PC-3 (cell line): Measurements from ENCODE around the gene TMEM59L. TPM values are rescaled to one million over a fixed set of nuclear protein-coding genes. Genes with fewer than 3 reads are reported as not detected.

ENCODE experiments used
- ATAC-seq: fragments of 200-7000 bp; cut with Tn5 transposase; 2 replicates; pipeline ENCODE4 v1.9.1; 2020; ENCODE audit warnings: mild to moderate bottlenecking, moderate library complexity
- BruUV-seq: library from RNA; stranded (reverse); fragments of 400-500 nt; replicated peaks from 2 replicates; lab custom pipeline; 2021; lab: Mats Ljungman, UMichigan
- CTCF ChIA-PET: fragments of 300-600 bp; sonication (Branson Sonifier 250); formaldehyde crosslinking; loops from one replicate; lab custom pipeline; 2022; ENCODE audit warnings: antibody characterized with exemption; lab: Charles Lee
- POLR2A ChIA-PET: fragments of 300-600 bp; sonication (Branson Sonifier 250); formaldehyde crosslinking; loops from one replicate; lab custom pipeline; 2022; ENCODE audit warnings: antibody characterized with exemption; ENCODE audit not compliant: unreplicated experiment; lab: Charles Lee
- DNase-seq: peaks from one replicate; pipeline ENCODE4 v3.0.0-alpha.2; 2015
- H2AFZ ChIP-seq: fragments of 300-600 bp; sonication (generic); 2 replicates; pipeline ENCODE4 v1.6.0; 2016; ENCODE audit warnings: antibody characterized with exemption, low read length
- H3F3A ChIP-seq: fragments of 300-600 bp; sonication (generic); one replicate; pipeline ENCODE4 v1.6.0; 2017; ENCODE audit warnings: antibody characterized with exemption, low read length, control low read depth, mild to moderate bottlenecking; ENCODE audit not compliant: unreplicated experiment
- H3K27ac ChIP-seq: fragments of 300-600 bp; sonication (generic); 2 replicates; pipeline ENCODE4 v1.5.1; 2016; ENCODE audit warnings: mild to moderate bottlenecking, low read length
- H3K27me3 ChIP-seq: fragments of 300-600 bp; sonication (generic); 2 replicates; pipeline ENCODE4 v1.6.1; 2016; ENCODE audit warnings: low read length, mixed read lengths
- H3K36me3 ChIP-seq: fragments of 300-600 bp; sonication (generic); 2 replicates; pipeline ENCODE4 v1.6.1; 2016; ENCODE audit warnings: low read depth, mixed run types, low read length, mixed read lengths
- H3K4me1 ChIP-seq: fragments of 300-600 bp; sonication (generic); 2 replicates; pipeline ENCODE4 v1.5.1; 2016; ENCODE audit warnings: low read length; ENCODE audit not compliant: insufficient read depth
- H3K4me2 ChIP-seq: fragments of 300-600 bp; sonication (generic); 2 replicates; pipeline ENCODE4 v1.6.0; 2016; ENCODE audit warnings: low read length
- H3K4me3 ChIP-seq: fragments of 300-600 bp; sonication (generic); 2 replicates; pipeline ENCODE4 v1.5.1; 2016; ENCODE audit warnings: mild to moderate bottlenecking, low read length, mixed read lengths
- H3K79me2 ChIP-seq: fragments of 300-600 bp; sonication (generic); 2 replicates; pipeline ENCODE4 v1.6.1; 2017; ENCODE audit warnings: low read length, mixed read lengths
- H3K9ac ChIP-seq: fragments of 300-600 bp; sonication (generic); 2 replicates; pipeline ENCODE4 v1.6.0; 2016; ENCODE audit warnings: mild to moderate bottlenecking, low read length
- H3K9me2 ChIP-seq: fragments of 300-600 bp; sonication (generic); replicated peaks from 2 replicates; pipeline ENCODE4 v1.6.1; 2016; ENCODE audit warnings: mixed run types, low read length, mixed read lengths
- H3K9me3 ChIP-seq: fragments of 300-600 bp; sonication (generic); 2 replicates; pipeline ENCODE4 v1.6.1; 2016; ENCODE audit warnings: low read length, mixed read lengths
- H4K20me1 ChIP-seq: fragments of 300-600 bp; sonication (generic); 2 replicates; pipeline ENCODE4 v1.6.1; 2016; ENCODE audit warnings: low read length, mixed read lengths
- EZH2 ChIP-seq: fragments of 300-600 bp; sonication (generic); IDR thresholded peaks from one replicate; pipeline ENCODE4 v1.6.1; 2017; ENCODE audit warnings: antibody characterized with exemption, mild to moderate bottlenecking, low read length; ENCODE audit not compliant: unreplicated experiment
- EZH2phosphoT487 ChIP-seq: fragments of 300-600 bp; sonication (generic); IDR thresholded peaks from 2 replicates; pipeline ENCODE4 v1.6.1; 2018; ENCODE audit warnings: mild to moderate bottlenecking, antibody characterized with exemption, low read length, borderline replicate concordance
- intact Hi-C: fragments of 100-400 bp; cut with micrococcal nuclease; formaldehyde crosslinking; loops from 2 replicates; pipeline ENCODE4 v1.9.0; 2023
- total RNA-seq: library from RNA; depleted of rRNA; stranded (reverse); fragments of >200 nt; gene quantifications from 2 replicates; pipeline ENCODE4 v1.2.3, GENCODE V29; 2014
- TF ChIP-seq, protein P1 (sequence below): fragments of 300-600 bp; sonication (generic); conservative IDR thresholded peaks from 2 replicates; pipeline ENCODE4 v1.5.1; 2017; ENCODE audit warnings: antibody characterized with exemption, low read depth, mild to moderate bottlenecking, low read length

The TMEM59L gene
- total RNA-seq, 1 experiment from 2014 or later, result 0.44 TPM

DNA sequence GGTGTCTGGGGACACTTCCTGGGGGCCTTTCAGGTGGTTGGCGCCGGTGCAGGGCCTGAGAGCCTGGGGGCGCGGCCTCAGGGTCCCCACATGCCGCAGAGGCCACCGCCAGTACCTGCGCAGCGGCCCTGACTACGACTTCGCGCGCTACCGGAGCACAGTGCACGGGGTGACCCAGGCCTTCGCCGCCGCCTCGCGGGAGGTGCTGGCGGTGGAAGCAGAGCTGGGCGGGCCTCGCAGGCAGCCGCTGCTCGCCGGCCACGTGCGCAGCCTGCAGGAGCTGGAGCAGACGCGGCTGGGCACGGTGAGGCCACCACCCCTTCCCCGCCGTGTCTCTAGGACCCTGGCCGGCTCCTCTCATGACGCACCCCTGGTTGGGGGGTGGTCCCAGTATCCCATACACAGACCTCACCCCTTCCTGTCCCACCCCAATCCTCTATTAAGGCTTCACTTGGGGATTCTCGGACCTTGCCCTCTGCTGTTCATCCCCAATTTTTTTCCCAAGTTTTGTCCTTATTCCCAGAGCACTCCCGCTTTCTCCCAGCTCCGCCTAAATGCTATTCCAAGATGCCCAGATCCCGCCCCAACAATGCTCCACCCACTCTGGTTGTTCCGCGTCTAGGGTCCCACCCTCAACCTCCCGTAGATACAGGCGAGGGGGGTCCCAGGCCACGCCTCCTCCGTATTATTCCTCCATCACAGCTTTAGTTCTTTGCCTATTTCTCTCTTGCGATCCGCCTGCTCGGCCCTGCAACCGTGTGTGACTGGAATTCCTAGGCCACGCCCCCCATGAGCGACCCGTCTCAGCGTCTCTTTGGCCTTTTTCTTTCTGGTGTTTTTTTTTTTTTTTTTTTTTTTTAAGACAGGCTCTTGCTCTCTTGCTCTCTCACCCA is 23.0 kb upstream of the TMEM59L start:
- TF ChIP-seq, protein P1, sequence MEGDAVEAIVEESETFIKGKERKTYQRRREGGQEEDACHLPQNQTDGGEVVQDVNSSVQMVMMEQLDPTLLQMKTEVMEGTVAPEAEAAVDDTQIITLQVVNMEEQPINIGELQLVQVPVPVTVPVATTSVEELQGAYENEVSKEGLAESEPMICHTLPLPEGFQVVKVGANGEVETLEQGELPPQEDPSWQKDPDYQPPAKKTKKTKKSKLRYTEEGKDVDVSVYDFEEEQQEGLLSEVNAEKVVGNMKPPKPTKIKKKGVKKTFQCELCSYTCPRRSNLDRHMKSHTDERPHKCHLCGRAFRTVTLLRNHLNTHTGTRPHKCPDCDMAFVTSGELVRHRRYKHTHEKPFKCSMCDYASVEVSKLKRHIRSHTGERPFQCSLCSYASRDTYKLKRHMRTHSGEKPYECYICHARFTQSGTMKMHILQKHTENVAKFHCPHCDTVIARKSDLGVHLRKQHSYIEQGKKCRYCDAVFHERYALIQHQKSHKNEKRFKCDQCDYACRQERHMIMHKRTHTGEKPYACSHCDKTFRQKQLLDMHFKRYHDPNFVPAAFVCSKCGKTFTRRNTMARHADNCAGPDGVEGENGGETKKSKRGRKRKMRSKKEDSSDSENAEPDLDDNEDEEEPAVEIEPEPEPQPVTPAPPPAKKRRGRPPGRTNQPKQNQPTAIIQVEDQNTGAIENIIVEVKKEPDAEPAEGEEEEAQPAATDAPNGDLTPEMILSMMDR, result no peak
- TF ChIP-seq EZH2 (no peak), EZH2phosphoT487 (no peak)
- Histone ChIP-seq H3K9me3 (no peaks in the 10 kb centered on the region), H3K9me2 (no peaks in the 10 kb centered on the region), H3K4me1 (peaks cover 24% of the 10 kb centered on the region), H3K4me3 (peak overlapping the region; percentile 79), H3K27ac (peak overlapping the region; percentile 88), H4K20me1 (no peaks in the 10 kb centered on the region), H3K9ac (peak overlapping the region; percentile 92), H3F3A (no peaks in the 10 kb centered on the region), H2AFZ (peak overlapping the region; percentile 89), H3K36me3 (no peaks in the 10 kb centered on the region), H3K4me2 (peak overlapping the region; percentile 98), H3K27me3 (no peaks in the 10 kb centered on the region), H3K79me2 (peaks cover 13% of the 10 kb centered on the region)
- intact Hi-C loops, result no loop called here
- peak; percentile 63 for DNase-seq
- ChIA-PET POLR2A (interaction anchor here (0.6 to 1.5 kb wide), 3 partner anchors 18 to 329 kb away, joined by 3 to 8 read pairs (median 7); partner anchors contain the start of genes COPE and UBA52), CTCF (interaction anchor here (0.6 to 1.0 kb wide), 4 partner anchors 32 to 496 kb away, joined by 3 to 5 read pairs (median 3); partner anchors contain the start of gene KXD1)
- TSS peak; percentile 43 for BruUV-seq
- ATAC-seq, result peak; percentile 61

DNA sequence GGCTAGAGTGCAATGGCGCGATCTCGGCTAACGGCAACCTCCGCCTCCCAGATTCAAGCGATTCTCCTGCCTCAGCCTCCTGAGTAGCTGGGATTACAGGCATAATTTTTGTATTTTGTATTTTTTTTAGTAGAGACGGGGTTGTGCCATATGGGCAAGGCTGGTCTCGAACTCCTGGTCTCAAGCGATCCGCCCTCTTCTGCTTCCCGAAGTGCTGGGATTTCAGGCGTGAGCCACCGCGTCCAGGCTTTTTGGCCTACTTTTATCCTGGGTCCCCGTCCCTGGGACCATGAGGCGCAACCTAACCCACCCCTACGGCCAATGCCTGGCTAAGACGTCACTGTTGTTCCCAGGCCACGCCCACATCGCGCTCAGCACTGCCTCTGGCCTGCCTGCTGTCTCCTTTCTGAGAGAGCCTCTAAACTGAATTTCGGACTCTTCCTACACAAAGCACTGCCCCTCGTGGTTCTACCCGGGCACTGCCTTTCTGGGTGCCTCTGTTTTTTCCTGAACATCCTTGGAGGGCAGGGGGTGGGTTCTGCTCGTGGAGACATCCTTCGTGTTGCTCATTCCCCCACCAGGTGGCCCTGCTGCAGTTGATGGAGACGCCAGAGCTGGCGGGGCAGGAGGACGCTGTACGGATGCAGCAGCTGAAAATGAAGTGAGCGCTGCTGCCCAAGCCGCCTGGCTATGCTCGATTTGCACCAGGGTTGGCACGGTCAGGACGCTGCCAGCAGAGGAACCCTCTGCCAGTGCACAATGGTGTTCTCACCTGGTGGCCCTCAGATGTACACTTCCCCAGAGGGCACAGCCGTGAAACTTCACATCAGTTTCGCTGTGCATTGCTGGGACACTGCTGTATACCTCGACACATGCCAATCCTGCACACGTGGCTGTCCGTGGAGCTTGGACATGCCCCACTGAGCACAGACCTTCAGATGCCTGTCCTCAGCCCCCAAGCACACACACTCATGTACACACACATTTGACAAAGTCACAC is 22.1 kb upstream of the TMEM59L start:
- H3K79me2 ChIP-seq, result peaks cover 13% of the 10 kb centered on the region
- DNase-seq (no peak), ATAC-seq (no peak)
- POLR2A ChIA-PET, result no interaction called here
- CTCF ChIA-PET, result interaction anchor here (1.0 kb wide), 1 partner anchor 139 kb away, joined by 3 read pairs; no protein-coding TSS in a partner anchor
- H3K36me3 ChIP-seq, result no peaks in the 10 kb centered on the region
- H3K9me2 ChIP-seq, result no peaks in the 10 kb centered on the region
- no peak overlapping the region for H3K9ac ChIP-seq
- peak overlapping the region; percentile 98 for H3K4me2 ChIP-seq
- no peaks in the 10 kb centered on the region for H3K27me3 ChIP-seq
- peaks cover 27% of the 10 kb centered on the region for H3K4me1 ChIP-seq
- intact Hi-C loops, result no loop called here
- no peak overlapping the region for H3K27ac ChIP-seq
- no TSS peak for BruUV-seq
- no peak overlapping the region for H2AFZ ChIP-seq
- H3K9me3 ChIP-seq, result no peaks in the 10 kb centered on the region
- no peaks in the 10 kb centered on the region for H3F3A ChIP-seq
- no peaks in the 10 kb centered on the region for H4K20me1 ChIP-seq
- TF ChIP-seq, protein P1, result no peak
- TF ChIP-seq EZH2phosphoT487, result no peak
- TF ChIP-seq EZH2, result no peak
- peak overlapping the region; percentile 79; the same call in 1 of the 2 replicates for H3K4me3 ChIP-seq
